GM23248 (cell line): ENCODE measurements around the gene TMEM120A. TPM values are rescaled to one million over a fixed set of nuclear protein-coding genes. Genes with fewer than 3 reads are reported as not detected.
"Not testable (repeated sequence)": the region's sequence is repeated elsewhere in the genome, so short reads cannot be mapped to it uniquely, and the experiment has no call there.

Experiments used
- DNase-seq: peaks from one replicate; pipeline ENCODE4 v3.0.0-alpha.2; 2015
- H2AFZ ChIP-seq: fragments of 200-600 bp; sonication (generic); 2 replicates; pipeline ENCODE4 v1.6.1; 2016; ENCODE audit warnings: antibody characterized with exemption
- H3F3A ChIP-seq: fragments of 200-600 bp; sonication (generic); 2 replicates; pipeline ENCODE4 v1.6.1; 2016; ENCODE audit warnings: mild to moderate bottlenecking, antibody characterized with exemption, mixed run types; ENCODE audit not compliant: insufficient read depth
- H3K27ac ChIP-seq: fragments of 200-600 bp; sonication (generic); 2 replicates; pipeline ENCODE4 v1.5.1; 2016; ENCODE audit warnings: mild to moderate bottlenecking
- H3K27me3 ChIP-seq: fragments of 200-600 bp; sonication (generic); replicated peaks from 2 replicates; pipeline ENCODE4 v1.6.1; 2016; ENCODE audit warnings: mild to moderate bottlenecking; ENCODE audit not compliant: insufficient read depth
- H3K36me3 ChIP-seq: fragments of 200-600 bp; sonication (generic); 2 replicates; pipeline ENCODE4 v1.6.1; 2016; ENCODE audit warnings: low read depth, mild to moderate bottlenecking
- H3K4me1 ChIP-seq: fragments of 200-600 bp; sonication (generic); 2 replicates; pipeline ENCODE4 v1.6.1; 2016; ENCODE audit warnings: mild to moderate bottlenecking; ENCODE audit not compliant: insufficient read depth
- H3K4me2 ChIP-seq: fragments of 200-600 bp; sonication (generic); one replicate; pipeline ENCODE4 v1.6.1; 2016; ENCODE audit warnings: mild to moderate bottlenecking; ENCODE audit not compliant: unreplicated experiment
- H3K4me3 ChIP-seq: fragments of 200-600 bp; sonication (generic); 2 replicates; pipeline ENCODE4 v1.5.1; 2016; ENCODE audit warnings: mild to moderate bottlenecking
- H3K79me2 ChIP-seq: fragments of 200-600 bp; sonication (generic); 2 replicates; pipeline ENCODE4 v1.6.1; 2016; ENCODE audit warnings: mild to moderate bottlenecking; ENCODE audit not compliant: insufficient read depth
- H3K9ac ChIP-seq: fragments of 200-600 bp; sonication (generic); 2 replicates; pipeline ENCODE4 v1.6.1; 2016; ENCODE audit warnings: mild to moderate bottlenecking
- H3K9me2 ChIP-seq: fragments of 200-600 bp; sonication (generic); 2 replicates; pipeline ENCODE4 v1.6.1; 2016; ENCODE audit warnings: mixed run types, mild to moderate bottlenecking, moderate library complexity; ENCODE audit not compliant: insufficient read depth
- H3K9me3 ChIP-seq: fragments of 200-600 bp; sonication (generic); one replicate; pipeline ENCODE4 v1.6.1; 2017; ENCODE audit warnings: low read depth
- H4K20me1 ChIP-seq: fragments of 200-600 bp; sonication (generic); 2 replicates; pipeline ENCODE4 v1.6.0; 2016; ENCODE audit not compliant: insufficient read depth
- EZH2 ChIP-seq: fragments of 200-600 bp; sonication (generic); IDR thresholded peaks from 2 replicates; pipeline ENCODE4 v1.6.1; 2018; ENCODE audit warnings: antibody characterized with exemption, mild to moderate bottlenecking; ENCODE audit not compliant: insufficient read depth, poor library complexity, severe bottlenecking
- EZH2phosphoT487 ChIP-seq: fragments of 200-600 bp; sonication (generic); IDR thresholded peaks from 2 replicates; pipeline ENCODE4 v1.6.1; 2018; ENCODE audit warnings: antibody characterized with exemption, moderate library complexity, mild to moderate bottlenecking, low read depth; ENCODE audit not compliant: insufficient read depth
- WGBS, 2 experiments: methylation state at CpG; one replicate each; pipeline ENCODE4 v1.1.6; 2015 to 2017; ENCODE audit warnings: low lambda C conversion rate in 2 of 2, low coverage in 1 of 2; ENCODE audit errors: missing lambda C conversion rate in 2 of 2; 5-methylcytosine and 5-hydroxymethylcytosine counted together
- in situ Hi-C: fragments of 300-500 bp; cut with MboI; formaldehyde crosslinking; loops from 2 replicates; pipeline ENCODE4 v1.15.0; 2020
- polyA plus RNA-seq: library from polyadenylated mRNA; unstranded; fragments of >200 nt; fragmentation: Nextera tagmentation; extraction: Ambion mirVana; gene quantifications from 2 replicates; pipeline ENCODE4 v1.2.1, GENCODE V29; 2016
- total RNA-seq: library from RNA; depleted of rRNA; stranded (reverse); fragments of >200 nt; shearing (Covaris generic); gene quantifications from 2 replicates; pipeline ENCODE4 v1.2.3, GENCODE V29; 2014

Gene TMEM120A
- total and polyA plus RNA-seq, 2 experiments from 2014 or later: 25.1 to 46.9 TPM

DNA sequence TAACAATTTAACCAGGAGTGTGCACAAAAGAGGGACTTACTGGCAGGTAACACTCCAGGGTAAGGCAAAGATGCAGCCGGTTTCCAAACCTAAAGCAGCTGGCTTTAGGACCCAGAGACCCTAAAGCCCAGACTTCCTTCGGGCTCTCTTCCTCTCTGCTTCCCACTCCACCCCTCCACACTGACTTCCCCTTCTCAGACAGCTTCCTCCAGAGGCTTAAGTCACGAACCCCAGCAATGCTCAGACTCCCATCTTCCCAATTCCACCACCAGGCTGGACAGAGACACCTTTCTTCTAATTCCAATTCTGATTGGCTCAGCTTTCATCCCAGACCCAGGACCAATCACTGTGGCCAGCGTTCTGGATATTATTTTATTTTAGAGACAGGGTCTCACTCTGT, 28.6 kb upstream of the TMEM120A start:
- in situ Hi-C loops: no loop called here
- no peak for TF ChIP-seq EZH2
- no peak for TF ChIP-seq EZH2phosphoT487
- no peak overlapping the region for H3K4me3 ChIP-seq
- H3K79me2 ChIP-seq: no peaks in the 10 kb centered on the region
- no peaks in the 10 kb centered on the region for H3K9me3 ChIP-seq
- H3K4me2 ChIP-seq: no peak overlapping the region
- WGBS, 2 experiments: 41 to 61% methylated on average over 4 of the region's 4 CpGs
- H3K36me3 ChIP-seq: no peaks in the 10 kb centered on the region; the same call in 1 of the 2 replicates
- H3K9ac ChIP-seq: no peak overlapping the region
- H4K20me1 ChIP-seq: no peaks in the 10 kb centered on the region
- no peak overlapping the region for H2AFZ ChIP-seq
- H3K9me2 ChIP-seq: no peaks in the 10 kb centered on the region
- no peak for DNase-seq
- H3K27me3 ChIP-seq: no peaks in the 10 kb centered on the region
- no peaks in the 10 kb centered on the region for H3F3A ChIP-seq
- no peak overlapping the region for H3K27ac ChIP-seq
- H3K4me1 ChIP-seq: no peaks in the 10 kb centered on the region

GRCh38 chr7:76022026-76022780, 27.8 kb upstream of the TMEM120A start:
- in situ Hi-C loops: no loop called here
- no peak for DNase-seq
- WGBS, 2 experiments: 92 to 94% methylated on average over 7 of the region's 7 CpGs

DNA sequence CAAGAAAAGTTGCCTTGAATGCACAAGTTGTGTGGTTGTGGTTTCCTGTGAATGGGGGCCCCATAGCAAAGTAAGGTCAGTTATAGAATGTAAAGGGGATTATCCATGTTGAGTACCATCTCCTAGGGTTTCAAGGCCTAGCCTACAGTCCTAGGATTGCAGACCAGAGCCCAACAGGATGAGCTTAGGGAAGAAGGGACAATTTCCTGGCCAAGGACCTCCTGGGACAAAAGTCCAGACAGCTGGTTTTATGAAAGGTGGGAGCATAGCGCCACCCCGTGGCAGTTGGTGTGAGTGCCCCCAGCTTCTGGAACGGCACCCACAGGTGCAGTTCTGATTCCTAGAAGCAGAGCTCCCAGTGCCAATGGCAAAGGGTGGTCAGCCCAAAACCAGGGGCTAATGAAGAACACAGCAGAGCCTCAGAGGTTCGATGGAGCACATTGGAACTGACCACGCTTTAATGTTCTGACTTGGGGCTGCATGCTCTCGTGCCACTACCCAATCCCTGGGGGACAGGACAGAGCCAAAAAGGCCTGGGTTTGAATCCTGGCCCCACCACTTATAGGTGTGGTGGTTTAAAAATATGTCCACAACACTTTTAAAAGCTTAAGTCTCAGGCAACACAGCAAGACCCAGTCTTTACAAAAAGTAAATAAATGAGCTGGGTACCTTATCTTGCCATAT, 25.8 kb upstream of the TMEM120A start:
- Histone ChIP-seq H3K4me1 (no peaks in the 10 kb centered on the region), H3K36me3 (peaks cover 3% of the 10 kb centered on the region; the same call in 1 of the 2 replicates), H3K4me3 (no peak overlapping the region), H3K27ac (no peak overlapping the region), H3K79me2 (no peaks in the 10 kb centered on the region), H3K9me2 (no peaks in the 10 kb centered on the region), H2AFZ (no peak overlapping the region), H3K27me3 (no peaks in the 10 kb centered on the region), H3K4me2 (no peak overlapping the region), H3K9me3 (no peaks in the 10 kb centered on the region), H3F3A (no peaks in the 10 kb centered on the region), H3K9ac (no peak overlapping the region), H4K20me1 (no peaks in the 10 kb centered on the region)
- 32 to 36% methylated on average over 6 of the region's 6 CpGs for WGBS, 2 experiments
- in situ Hi-C loops: no loop called here
- TF ChIP-seq EZH2phosphoT487 (no peak), EZH2 (no peak)
- peak; percentile 63 for DNase-seq

More at GRCh38 chr7:76022026-76022780, 27.8 kb upstream of the TMEM120A start:
- no peak overlapping the region for H3K9ac ChIP-seq
- H3F3A ChIP-seq: no peaks in the 10 kb centered on the region
- H3K9me2 ChIP-seq: no peaks in the 10 kb centered on the region
- H3K4me2 ChIP-seq: no peak overlapping the region
- no peak for TF ChIP-seq EZH2
- no peaks in the 10 kb centered on the region for H3K4me1 ChIP-seq
- H3K36me3 ChIP-seq: no peaks in the 10 kb centered on the region; the same call in 1 of the 2 replicates
- no peaks in the 10 kb centered on the region for H3K79me2 ChIP-seq
- no peak overlapping the region for H3K27ac ChIP-seq
- H3K9me3 ChIP-seq: no peaks in the 10 kb centered on the region
- H2AFZ ChIP-seq: no peak overlapping the region
- H3K4me3 ChIP-seq: no peak overlapping the region
- no peaks in the 10 kb centered on the region for H3K27me3 ChIP-seq
- no peaks in the 10 kb centered on the region for H4K20me1 ChIP-seq

GRCh38 chr7:76018520-76018919, 24.1 kb upstream of the TMEM120A start:
- H3K9me3 ChIP-seq, H3F3A ChIP-seq, H3K79me2 ChIP-seq, H3K27ac ChIP-seq, H2AFZ ChIP-seq, H3K4me3 ChIP-seq, DNase-seq, H3K36me3 ChIP-seq, H3K9ac ChIP-seq, H3K4me1 ChIP-seq, H3K27me3 ChIP-seq, H3K9me2 ChIP-seq, H4K20me1 ChIP-seq, H3K4me2 ChIP-seq: not testable (repeated sequence)
- in situ Hi-C loops: loop anchor here (10.0 kb wide), 1 partner anchor 154 kb away; no protein-coding TSS in a partner anchor
- 94 to 97% methylated on average over 4 of the region's 4 CpGs for WGBS, 2 experiments
